ENCODE results near the gene CDC42BPA. TPM values are rescaled to one million over a fixed set of nuclear protein-coding genes. Genes with fewer than 3 reads are reported as not detected.

Gene CDC42BPA
- 147 and 201 TPM in 2 replicates for polyA plus RNA-seq

GRCh38 chr1:227318016-227318852, at the start of gene CDC42BPA:
Gene CDC42BPA (minus strand): TSS chr1:227318492. CDS start chr1:227317182, 1,310 bp downstream.

GRCh38 chr1:226940029-226940805, 378.1 kb downstream of the CDC42BPA start, which contains the start of gene COQ8A:
Gene COQ8A (plus strand): TSS chr1:226940294. CDS start chr1:226961386, 21,092 bp downstream.

Other genes starting within 250 kb of the CDC42BPA start
- 2.4 and 7.5 TPM in 2 replicates for gene ZNF678, start 245.1 kb upstream of the CDC42BPA start, polyA plus RNA-seq